Sigmoid colon (tissue), 7 donors: ENCODE measurements around the gene CAPSL. TPM values are rescaled to one million over a fixed set of nuclear protein-coding genes. Genes with fewer than 3 reads are reported as not detected.

Source experiments
- DNase-seq: peaks from one replicate; pipeline ENCODE4 v3.0.0-alpha.2; 2019
- H3K27ac ChIP-seq, 4 donors: fragments of 200-600 bp; sonication (generic); one replicate each; pipeline ENCODE4 v1.5.1; 2016 to 2019; ENCODE audit warnings: mild to moderate bottlenecking in 1 of 4
- H3K27me3 ChIP-seq, 3 donors: fragments of 200-600 bp; sonication (generic); one replicate each; pipeline ENCODE4 v1.5.1; 2019; ENCODE audit warnings: mild to moderate bottlenecking in 1 of 3
- H3K36me3 ChIP-seq, 4 donors: fragments of 200-600 bp; sonication (generic); one replicate each; pipeline ENCODE4 v1.5.1; 2016 to 2019
- H3K4me1 ChIP-seq, 4 donors: fragments of 200-600 bp; sonication (generic); one replicate each; pipeline ENCODE4 v1.5.1; 2017 to 2019
- H3K4me3 ChIP-seq, 4 donors: fragments of 200-600 bp; sonication (generic); one replicate each; pipeline ENCODE4 v1.5.1; 2017 to 2019; ENCODE audit warnings: mild to moderate bottlenecking in 2 of 4, moderate library complexity in 1 of 4
- H3K9me3 ChIP-seq, 4 donors: fragments of 200-600 bp in 3 of 4; sonication (generic) in 3 of 4; one replicate each; pipeline versions ENCODE4 v1.5.1 to v1.6.1; 2013 to 2019
- EP300 ChIP-seq, 4 donors: sonication (generic); formaldehyde crosslinking; IDR thresholded peaks; one replicate each; pipeline ENCODE4 v1.6.1; 2017; ENCODE audit warnings: antibody characterized with exemption in 4 of 4
- POLR2A ChIP-seq, 2 donors: fragments of 450-650 bp; IDR thresholded peaks; one replicate each; pipeline ENCODE4 v1.6.1; 2016; ENCODE audit warnings: antibody characterized with exemption in 2 of 2, mild to moderate bottlenecking in 2 of 2, moderate library complexity in 2 of 2
- POLR2AphosphoS5 ChIP-seq, 4 donors: sonication (generic); formaldehyde crosslinking; IDR thresholded peaks; one replicate each; pipeline ENCODE4 v1.6.1; 2017; ENCODE audit warnings: antibody characterized with exemption in 4 of 4
- WGBS, 2 donors: extraction: QIAGEN DNeasy Blood & Tissue Kit; methylation state at CpG; one replicate each; pipeline ENCODE4 v1.1.7; 2013; 5-methylcytosine and 5-hydroxymethylcytosine counted together
- intact Hi-C: fragments of 100-400 bp; cut with DNase I; formaldehyde crosslinking; loops from one replicate; pipeline ENCODE4 v1.15.1; 2023
- polyA plus RNA-seq, 3 donors: library from polyadenylated mRNA; stranded (reverse); fragments of 200-250 nt; gene quantifications; one replicate each; pipeline ENCODE4 v1.2.3, GENCODE V29; 2013
- total RNA-seq, 4 donors: library from RNA; depleted of rRNA; stranded (reverse); fragments of >200 nt; gene quantifications; one replicate each; pipeline ENCODE4 v1.1.0, GENCODE V29; 2016
- TF ChIP-seq, protein P1 (sequence below), 4 experiments: fragments of 450-650 bp in 3 of 4; fragments of 200-600 bp in 1 of 4; IDR thresholded peaks; one replicate each; pipeline ENCODE4 v1.5.1; 2016 to 2019; ENCODE audit warnings: antibody characterized with exemption in 4 of 4, mild to moderate bottlenecking in 3 of 4, moderate library complexity in 2 of 4
- donor health status: healthy with polysubstance abuse.
- donor health status: Bipolar disorder and iron deficiency.
- donor health status: healthy.

Gene CAPSL
- total and polyA plus RNA-seq, 7 donors = not detected

- 77 to 79% methylated on average over 11 of the region's 11 CpGs for WGBS, 2 donors
- no peak overlapping the region for H3K4me3 ChIP-seq
Observed at GRCh38 chr5:35920890-35921289, 17.5 kb downstream of the CAPSL start.

GRCh38 chr5:35919191-35919590, 19.2 kb downstream of the CAPSL start:
- no peak for DNase-seq
- no peaks in the 10 kb centered on the region for H3K4me1 ChIP-seq
- no peaks in the 10 kb centered on the region for H3K36me3 ChIP-seq
- H3K27me3 ChIP-seq = peaks cover 0 to 14% (median 0%) of the 10 kb centered on the region in 3 donors
- 65 to 69% methylated on average over 4 of the region's 4 CpGs for WGBS, 2 donors
- TF ChIP-seq, protein P1, sequence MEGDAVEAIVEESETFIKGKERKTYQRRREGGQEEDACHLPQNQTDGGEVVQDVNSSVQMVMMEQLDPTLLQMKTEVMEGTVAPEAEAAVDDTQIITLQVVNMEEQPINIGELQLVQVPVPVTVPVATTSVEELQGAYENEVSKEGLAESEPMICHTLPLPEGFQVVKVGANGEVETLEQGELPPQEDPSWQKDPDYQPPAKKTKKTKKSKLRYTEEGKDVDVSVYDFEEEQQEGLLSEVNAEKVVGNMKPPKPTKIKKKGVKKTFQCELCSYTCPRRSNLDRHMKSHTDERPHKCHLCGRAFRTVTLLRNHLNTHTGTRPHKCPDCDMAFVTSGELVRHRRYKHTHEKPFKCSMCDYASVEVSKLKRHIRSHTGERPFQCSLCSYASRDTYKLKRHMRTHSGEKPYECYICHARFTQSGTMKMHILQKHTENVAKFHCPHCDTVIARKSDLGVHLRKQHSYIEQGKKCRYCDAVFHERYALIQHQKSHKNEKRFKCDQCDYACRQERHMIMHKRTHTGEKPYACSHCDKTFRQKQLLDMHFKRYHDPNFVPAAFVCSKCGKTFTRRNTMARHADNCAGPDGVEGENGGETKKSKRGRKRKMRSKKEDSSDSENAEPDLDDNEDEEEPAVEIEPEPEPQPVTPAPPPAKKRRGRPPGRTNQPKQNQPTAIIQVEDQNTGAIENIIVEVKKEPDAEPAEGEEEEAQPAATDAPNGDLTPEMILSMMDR (IDR thresholded peaks at IDR 0.05) = no peak
- TF ChIP-seq POLR2AphosphoS5 (IDR thresholded peaks at IDR 0.05) = no peak
- TF ChIP-seq POLR2A (IDR thresholded peaks at IDR 0.05) = no peak
- TF ChIP-seq EP300 (IDR thresholded peaks at IDR 0.05) = no peak
- no peaks in the 10 kb centered on the region for H3K9me3 ChIP-seq
- no peak overlapping the region for H3K27ac ChIP-seq
- intact Hi-C loops = no loop called here
- no peak overlapping the region for H3K4me3 ChIP-seq

More at GRCh38 chr5:35920890-35921289, 17.5 kb downstream of the CAPSL start:
- Histone ChIP-seq H3K36me3 (no peaks in the 10 kb centered on the region), H3K9me3 (no peaks in the 10 kb centered on the region), H3K27ac (no peak overlapping the region), H3K4me1 (peaks cover 0 to 7% (median 0%) of the 10 kb centered on the region in 4 donors), H3K27me3 (peaks cover 0 to 28% (median 0%) of the 10 kb centered on the region in 3 donors)
- DNase-seq = no peak
- intact Hi-C loops = no loop called here
- TF ChIP-seq POLR2A (IDR thresholded peaks at IDR 0.05) (no peak), EP300 (IDR thresholded peaks at IDR 0.05) (no peak), POLR2AphosphoS5 (IDR thresholded peaks at IDR 0.05) (no peak)
- TF ChIP-seq, protein P1 (IDR thresholded peaks at IDR 0.05) = no peak

DNA sequence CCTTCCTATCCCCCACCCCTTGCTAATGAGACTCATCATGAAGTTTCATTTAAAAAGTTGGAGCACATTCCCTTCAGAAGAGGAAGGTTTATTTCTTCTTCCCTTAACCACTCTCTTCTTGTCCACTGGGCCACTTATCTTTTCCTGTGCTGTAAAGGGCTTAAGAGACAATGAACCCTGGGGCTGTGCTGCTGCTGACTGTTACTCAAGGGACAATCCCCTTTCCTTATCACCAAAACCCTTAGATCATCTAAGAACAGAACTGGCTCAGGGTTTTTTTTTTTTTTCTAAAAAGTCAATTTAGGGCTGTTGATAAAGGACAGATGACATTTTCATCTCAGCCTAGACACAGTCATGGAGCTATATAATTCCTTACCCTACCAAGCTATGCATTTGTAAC, 29.6 kb downstream of the CAPSL start:
- Histone ChIP-seq H3K4me3 (no peak overlapping the region), H3K4me1 (no peaks in the 10 kb centered on the region), H3K9me3 (no peaks in the 10 kb centered on the region), H3K36me3 (no peaks in the 10 kb centered on the region), H3K27ac (no peak overlapping the region), H3K27me3 (no peaks in the 10 kb centered on the region)
- intact Hi-C loops = no loop called here
- TF ChIP-seq POLR2AphosphoS5 (IDR thresholded peaks at IDR 0.05) (no peak), EP300 (IDR thresholded peaks at IDR 0.05) (no peak), POLR2A (IDR thresholded peaks at IDR 0.05) (no peak)
- TF ChIP-seq, protein P1 (IDR thresholded peaks at IDR 0.05) = no peak
- DNase-seq = no peak

DNA sequence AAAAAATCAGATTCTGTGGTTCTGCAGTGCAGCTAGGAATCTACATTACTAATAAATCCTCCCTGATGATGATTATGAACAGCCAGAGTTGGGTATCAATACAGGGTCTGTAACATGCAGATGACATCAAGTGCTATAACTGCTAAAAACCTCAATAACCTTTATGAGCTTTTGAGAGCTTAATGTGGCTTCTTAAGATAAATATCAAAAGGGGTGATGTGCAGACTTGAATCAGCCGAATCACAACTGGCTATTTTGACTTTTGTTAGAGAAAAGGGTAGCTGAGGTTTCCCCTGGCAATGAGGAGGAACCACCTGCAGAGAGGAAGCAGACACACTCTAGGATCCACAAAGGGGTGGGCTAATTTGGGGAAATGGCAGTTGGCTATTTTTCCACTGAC, 30.2 kb downstream of the CAPSL start:
- no peak for DNase-seq
- TF ChIP-seq POLR2AphosphoS5 (IDR thresholded peaks at IDR 0.05) (no peak), EP300 (IDR thresholded peaks at IDR 0.05) (no peak), POLR2A (IDR thresholded peaks at IDR 0.05) (no peak)
- TF ChIP-seq, protein P1 (IDR thresholded peaks at IDR 0.05) = no peak
- intact Hi-C loops = no loop called here
- no peaks in the 10 kb centered on the region for H3K36me3 ChIP-seq
- no peaks in the 10 kb centered on the region for H3K9me3 ChIP-seq
- H3K4me3 ChIP-seq = no peak overlapping the region
- H3K4me1 ChIP-seq = no peaks in the 10 kb centered on the region
- no peak overlapping the region for H3K27ac ChIP-seq
- WGBS, 2 donors = 35 to 53% methylated on average over 1 of the region's 1 CpG
- no peaks in the 10 kb centered on the region for H3K27me3 ChIP-seq

GRCh38 chr5:35904443-35905132, 33.8 kb downstream of the CAPSL start:
- WGBS, 2 donors = 74 to 79% methylated on average over 11 of the region's 11 CpGs
- Histone ChIP-seq H3K27me3 (no peaks in the 10 kb centered on the region), H3K27ac (no peak overlapping the region), H3K36me3 (no peaks in the 10 kb centered on the region), H3K4me3 (no peak overlapping the region), H3K4me1 (no peaks in the 10 kb centered on the region), H3K9me3 (no peaks in the 10 kb centered on the region)
- TF ChIP-seq EP300 (IDR thresholded peaks at IDR 0.05) (no peak), POLR2AphosphoS5 (IDR thresholded peaks at IDR 0.05) (no peak), POLR2A (IDR thresholded peaks at IDR 0.05) (no peak)
- TF ChIP-seq, protein P1 (IDR thresholded peaks at IDR 0.05) = no peak
- intact Hi-C loops = no loop called here
- no peak for DNase-seq
